ENCODE measurements around the gene SLC26A6.

The SLC26A6 gene

DNA sequence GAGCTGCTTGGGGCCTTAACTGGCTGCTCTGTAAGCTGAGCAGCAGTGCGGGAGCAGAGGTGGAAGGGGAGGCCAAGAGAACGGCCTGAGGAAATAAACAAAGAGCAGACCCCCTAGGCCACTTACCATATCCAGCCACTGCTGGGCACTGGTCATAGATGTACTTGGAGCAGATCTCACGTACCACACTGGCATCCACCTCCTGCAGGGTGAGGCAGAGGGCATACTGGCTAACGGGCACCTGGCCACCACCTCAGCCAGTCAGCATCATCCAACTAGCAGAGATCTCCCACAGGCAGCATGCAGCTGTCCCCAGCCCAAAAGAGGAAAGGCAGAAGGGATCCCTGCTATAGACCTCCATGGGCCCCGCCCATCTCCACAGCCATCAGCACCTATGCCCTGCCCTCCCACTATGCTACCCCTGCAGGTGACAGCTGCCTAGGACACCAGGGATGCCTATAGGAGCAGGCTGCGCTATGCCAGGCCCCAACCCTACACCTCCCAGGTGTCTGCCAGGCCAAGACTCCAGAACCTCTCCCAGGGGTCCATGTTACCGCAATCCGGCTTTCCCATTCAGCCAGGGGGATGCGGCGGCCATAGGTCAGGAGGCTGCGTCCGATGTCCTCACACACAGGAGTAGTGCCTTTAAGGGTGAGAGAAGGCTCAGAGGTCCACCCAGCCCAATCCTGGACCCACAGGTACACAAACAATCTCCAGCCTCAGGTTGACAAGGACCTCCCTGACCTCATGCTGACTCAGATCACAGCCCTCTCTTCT lies 35.6 kb downstream of the SLC26A6 start:
- DNase-seq (ENCODE audit: low read depth in 2 of 3, low spot score in 2 of 3), result no peak

DNA sequence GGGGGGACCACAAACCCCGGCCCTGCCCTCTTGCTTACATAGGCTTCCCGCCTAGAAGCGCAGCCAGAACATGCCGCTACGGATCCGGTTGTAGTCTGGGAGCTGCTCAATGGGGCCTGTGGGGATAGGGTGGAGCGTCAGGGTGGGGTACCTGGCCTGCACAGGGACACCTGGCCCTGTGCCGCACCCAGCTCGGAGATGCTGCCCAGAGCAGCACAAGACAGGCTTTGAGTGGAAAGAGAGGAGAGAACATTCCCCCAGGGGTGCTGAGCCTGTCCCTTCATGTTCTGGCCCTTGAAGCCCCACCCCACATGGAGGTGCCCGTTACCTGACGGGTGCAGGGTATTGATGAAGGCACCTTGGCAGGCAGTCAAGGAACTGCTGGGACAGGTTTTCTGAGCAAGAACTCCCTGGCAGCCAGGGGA lies 36.2 kb downstream of the SLC26A6 start:
- DNase-seq (ENCODE audit: low read depth in 2 of 3, low spot score in 2 of 3), result no peak

DNA sequence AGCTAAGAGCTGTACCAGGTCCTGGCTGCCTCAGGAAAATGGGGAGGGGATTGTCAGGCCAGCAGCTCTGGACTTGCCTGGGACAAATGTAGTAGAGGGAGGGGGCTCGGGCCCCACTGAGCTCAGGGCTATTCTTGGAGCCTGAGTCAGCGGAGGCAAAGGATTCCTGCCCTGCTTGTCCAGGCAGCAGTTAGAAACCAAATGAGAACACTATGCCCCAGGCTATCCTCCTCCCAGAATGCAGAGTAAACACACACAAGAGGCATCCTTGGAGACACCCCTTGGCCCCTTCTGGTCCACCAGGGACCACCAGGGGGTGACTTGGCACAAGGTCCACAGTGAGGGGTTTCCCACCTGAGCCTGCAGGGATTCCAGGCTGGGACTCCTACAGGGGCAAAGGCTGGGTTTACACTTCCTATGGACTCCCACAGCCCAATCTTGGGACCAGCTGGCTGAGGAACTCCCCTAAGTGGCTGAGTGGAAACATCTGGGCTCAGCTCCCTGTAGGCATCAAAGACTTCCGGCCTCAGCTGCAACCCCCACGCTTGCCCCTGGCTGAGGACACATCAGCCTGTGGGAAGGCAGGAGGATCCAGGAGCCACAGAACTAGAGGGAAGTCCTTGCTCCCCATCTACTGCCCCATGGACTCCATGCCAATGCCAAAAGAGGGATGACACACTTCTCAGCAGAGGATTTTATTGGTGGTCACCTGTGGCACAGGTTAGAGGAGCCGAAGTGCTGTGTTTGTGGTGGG lies 36.8 kb downstream of the SLC26A6 start:
- DNase-seq (ENCODE audit: low read depth in 2 of 3, low spot score in 2 of 3), result no peak

DNA sequence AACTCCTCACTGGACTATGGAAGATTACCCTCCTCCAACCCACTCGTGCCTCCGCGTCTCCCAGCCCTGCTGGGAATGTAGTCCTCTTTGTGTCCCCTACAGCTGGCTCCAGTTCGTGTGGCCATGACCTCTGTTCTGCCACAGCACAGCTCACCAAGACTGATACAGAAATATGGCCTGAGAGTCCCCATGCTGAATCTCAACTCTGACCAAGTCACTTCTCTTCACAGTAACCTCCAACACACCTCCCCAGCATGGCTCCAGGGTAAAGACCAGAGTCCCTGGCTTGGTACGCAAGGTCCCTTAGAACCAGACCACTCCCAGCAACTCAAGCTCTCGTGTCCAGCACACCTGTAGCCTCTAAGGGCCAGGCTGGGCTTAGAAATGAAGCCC lies 37.9 kb downstream of the SLC26A6 start:
- no peak for DNase-seq (ENCODE audit: low read depth in 2 of 3, low spot score in 2 of 3)

DNA sequence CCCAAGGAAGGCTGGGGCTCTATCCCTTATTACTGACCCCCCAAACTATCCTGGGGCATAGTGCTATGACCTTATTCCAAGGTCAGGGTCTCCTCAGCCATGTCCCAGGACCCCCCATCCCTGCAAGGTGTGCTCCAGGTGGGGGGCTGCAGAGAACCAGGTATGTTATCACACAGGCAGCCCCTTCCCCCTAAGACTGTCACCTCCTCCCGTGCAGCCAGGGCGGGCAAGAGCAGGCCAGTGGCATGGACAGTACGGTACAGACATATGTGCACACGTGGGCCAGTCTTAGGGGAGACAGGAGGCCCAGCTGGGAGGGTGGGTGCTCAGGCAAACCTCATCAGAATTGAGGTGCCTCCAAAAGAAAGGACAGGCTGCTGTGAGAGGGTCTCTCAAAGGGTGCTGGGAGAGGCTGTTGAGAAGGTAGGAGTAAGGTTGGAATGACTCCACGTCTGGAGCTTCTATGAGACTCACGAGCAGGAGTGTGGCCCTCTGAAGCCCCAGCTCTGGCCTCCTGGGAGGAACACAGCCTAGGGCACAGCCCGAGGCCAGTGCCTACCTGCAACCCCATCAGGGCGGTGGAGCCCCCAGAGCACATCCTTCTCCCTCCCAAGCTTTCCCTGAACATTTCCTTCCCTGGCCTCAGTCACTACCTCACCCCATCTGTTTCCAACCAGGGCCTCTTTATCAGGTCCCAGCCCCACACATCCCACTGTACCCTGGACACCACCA lies 38.4 kb downstream of the SLC26A6 start:
- DNase-seq (ENCODE audit: low read depth in 2 of 3, low spot score in 2 of 3), result no peak

DNA sequence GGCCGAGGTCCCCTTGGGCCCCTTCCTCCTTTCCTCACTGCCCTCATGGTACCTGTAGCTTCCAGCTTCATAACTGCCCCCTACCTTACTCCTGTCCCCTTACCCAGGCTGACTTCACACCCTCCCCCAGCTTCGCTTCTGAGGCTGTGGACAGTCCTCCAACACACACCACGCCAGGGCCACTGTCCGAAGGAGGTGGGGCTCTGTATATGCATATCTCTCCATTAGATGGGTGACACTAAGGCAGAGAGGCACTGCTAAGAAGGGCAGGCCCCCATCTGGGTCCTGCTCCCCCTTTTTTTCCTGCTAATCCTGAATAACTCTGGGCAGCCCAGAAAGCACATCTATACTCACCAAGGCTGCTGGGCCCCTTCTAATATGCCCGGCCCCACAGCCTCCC lies 39.1 kb downstream of the SLC26A6 start:
- DNase-seq (ENCODE audit: low read depth in 2 of 3, low spot score in 2 of 3), result no peak

DNA sequence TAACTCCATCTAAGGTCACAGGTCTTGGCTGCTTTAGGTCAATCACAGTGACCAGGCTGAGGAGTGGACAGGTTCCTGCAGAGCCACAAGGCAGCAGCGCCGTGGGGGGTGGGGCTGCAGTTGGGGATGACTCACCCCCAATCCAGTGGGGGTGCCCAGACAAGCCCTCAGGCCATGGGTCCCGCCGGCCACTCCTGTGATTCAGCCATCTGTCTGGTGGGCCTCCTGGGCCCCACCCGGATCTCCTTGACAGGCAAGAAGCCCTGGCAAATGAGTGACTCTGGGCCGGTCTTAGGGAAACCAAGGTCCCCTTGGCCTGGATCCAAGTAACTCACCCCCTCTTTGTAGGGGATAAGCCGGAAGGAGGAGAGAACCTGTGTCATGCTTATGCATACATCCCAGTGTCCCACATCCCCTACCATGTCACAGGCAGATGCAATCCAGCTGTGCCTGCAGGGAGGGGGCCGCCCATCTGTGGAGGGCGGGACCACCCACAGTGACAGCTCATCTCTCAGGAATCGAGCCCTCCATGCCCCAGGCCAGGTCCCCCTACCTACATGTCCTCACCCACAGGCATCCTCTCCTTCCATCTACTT lies 39.6 kb downstream of the SLC26A6 start:
- DNase-seq (ENCODE audit: low read depth in 2 of 3, low spot score in 2 of 3), result no peak

DNA sequence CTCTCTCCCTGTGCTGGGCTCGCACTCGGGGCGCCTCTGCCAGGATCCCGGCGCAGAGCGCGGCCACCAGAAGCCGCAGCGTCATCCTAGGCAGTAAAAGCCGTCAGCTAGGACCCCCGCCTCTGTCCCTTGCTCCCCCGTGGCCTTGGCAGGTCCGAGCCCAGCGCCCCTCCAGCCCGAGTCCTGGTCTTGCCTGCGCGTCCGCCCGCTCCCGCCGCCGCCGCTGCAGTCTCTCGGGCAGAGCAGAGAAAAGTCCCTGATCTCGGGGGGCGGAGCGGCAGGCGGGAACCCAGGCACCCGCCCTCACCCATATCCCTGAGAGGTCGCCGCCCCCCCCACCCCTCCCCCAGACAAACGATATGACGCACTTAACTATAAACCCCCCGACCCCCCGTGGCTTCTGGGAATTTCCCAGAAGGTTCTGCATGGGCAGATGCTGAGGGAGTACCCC lies 40.2 kb downstream of the SLC26A6 start, which contains the start of gene COL7A1:
Gene COL7A1 (minus strand): TSS at position 255 of the 451 bp plus-strand sequence. CDS start 170 bp downstream, at position 85.
- no peak for DNase-seq (ENCODE audit: low read depth in 2 of 3, low spot score in 2 of 3)

DNA sequence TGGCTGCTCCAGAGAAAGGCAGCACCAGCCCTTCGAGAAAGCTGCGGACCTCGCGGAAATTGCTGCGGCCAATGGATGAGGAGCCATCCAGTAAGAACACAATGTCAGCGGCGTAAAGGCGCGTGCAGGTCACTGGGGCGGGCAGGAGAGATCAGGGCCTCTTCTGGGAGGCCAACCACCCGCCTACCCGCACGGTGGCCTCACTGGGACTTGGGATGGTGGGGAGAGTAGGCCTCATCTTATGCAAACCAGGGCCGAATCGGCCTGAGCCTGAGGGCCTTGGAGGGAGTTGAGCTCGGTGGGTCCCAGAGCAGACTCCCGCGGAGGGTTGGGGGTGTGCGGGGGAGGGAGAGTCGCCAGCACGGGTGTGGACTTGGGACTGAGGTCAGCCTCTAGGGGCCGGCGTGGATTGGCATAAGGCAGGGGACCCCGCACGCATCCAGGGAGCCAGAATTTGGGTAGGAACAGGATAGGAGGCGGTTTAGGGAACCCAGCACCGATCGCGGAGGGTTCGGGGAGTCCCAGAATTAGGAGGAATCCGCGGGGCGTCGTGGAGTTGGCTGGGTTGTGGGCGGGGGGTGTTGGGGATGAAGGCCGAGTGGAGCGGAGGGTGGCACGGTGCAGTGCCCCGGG lies 40.7 kb downstream of the SLC26A6 start:
- DNase-seq (ENCODE audit: low read depth in 2 of 3, low spot score in 2 of 3), result no peak

DNA sequence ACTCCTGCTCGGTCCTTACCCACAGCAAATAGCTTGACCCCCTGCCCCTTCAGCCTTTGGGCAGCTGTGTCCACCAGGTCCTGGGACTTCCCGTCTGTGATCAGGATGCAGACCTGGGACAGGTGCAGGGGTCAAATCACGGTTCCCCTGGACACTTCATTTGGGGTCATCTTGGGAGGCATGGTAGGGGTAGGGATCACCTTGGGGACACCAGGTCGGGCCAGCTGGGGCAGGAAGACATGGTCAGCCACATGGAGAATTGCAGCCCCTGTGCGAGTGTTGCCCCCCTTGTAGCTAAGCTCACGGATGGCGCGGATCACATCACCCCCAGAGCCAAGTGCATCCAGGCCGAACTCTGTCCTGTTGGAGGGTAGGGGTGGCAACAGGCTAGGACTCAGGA lies 41.9 kb downstream of the SLC26A6 start:
- no peak for DNase-seq (ENCODE audit: low read depth in 2 of 3, low spot score in 2 of 3)

DNA sequence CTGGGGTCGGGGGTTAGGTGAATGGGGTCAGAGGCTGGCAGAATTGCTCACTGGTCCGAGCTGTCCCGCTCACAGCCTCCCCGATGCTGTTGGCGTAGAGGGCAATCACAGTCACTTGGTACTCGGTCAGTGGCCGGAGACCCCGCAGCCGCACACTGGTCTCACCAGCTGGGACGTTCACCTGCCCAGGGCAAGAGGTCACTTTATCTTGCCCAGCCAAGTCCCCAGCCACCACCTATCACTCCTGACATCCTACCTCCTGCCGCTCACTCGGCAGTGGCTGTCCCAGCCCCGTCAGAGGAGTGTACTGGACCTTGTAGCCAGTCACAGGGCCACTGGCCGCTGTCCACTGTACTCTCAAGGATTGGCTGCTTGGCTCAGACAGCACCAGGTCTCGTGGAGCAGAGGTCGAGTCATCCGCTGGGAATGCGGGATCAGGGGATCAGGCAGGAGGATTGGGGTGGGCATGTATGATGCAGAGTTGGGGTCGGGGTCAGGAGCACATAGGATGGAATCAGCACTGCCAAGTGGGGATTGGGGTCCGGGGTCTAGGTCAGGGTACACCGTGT lies 42.7 kb downstream of the SLC26A6 start:
- no peak for DNase-seq (ENCODE audit: low read depth in 2 of 3, low spot score in 2 of 3)

DNA sequence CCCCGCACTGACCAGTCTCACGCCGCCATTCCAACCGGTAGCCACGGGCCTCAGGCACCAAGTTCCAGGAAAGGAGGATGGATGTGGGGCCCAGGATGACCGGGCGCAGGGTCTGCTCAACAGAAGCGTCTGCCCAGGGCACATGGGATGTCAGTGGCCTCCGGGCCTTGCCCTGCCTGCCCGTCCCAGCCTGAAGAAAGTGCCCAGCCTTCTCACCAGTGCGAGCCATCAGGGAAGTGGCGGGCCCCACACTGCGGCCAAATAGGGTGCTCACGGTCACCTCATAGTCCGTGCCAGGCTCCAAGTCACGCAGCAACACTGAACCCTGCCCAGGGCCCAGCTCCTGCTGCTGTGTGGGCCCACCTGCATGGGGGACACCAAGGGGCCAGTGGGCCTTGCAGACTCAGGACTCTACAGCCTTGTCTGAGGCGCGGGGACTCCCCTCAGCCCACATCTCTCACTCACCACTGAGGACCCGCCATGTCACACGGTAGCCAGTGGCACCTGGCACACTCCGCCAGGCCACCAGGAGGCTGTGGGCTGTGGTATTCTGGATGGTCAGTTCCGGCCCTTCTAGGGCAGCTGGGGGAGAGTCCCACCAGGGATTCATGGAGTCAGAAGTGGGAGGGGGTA lies 43.3 kb downstream of the SLC26A6 start:
- DNase-seq (ENCODE audit: low read depth in 2 of 3, low spot score in 2 of 3), result no peak

DNA sequence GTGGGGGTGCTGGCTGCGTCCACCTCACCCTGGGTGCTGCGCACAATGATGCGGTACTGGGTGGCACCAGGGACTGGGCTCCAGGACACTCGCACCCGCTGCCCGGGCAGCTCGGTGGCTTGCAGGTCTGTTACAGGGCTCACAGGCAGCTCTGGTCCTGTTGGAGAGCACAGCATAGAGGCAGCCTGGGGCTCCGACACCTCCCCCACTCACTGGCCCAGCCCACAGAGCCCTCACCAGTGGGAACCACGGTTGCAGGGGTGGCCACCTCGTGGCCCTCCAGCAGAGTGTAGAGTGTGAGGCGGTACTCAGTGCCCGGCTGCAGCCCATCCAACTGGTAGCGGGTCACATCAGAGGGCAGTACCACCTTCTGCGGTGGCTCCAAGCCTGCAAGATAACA lies 43.8 kb downstream of the SLC26A6 start:
- DNase-seq (ENCODE audit: low read depth in 2 of 3, low spot score in 2 of 3), result no peak

DNA sequence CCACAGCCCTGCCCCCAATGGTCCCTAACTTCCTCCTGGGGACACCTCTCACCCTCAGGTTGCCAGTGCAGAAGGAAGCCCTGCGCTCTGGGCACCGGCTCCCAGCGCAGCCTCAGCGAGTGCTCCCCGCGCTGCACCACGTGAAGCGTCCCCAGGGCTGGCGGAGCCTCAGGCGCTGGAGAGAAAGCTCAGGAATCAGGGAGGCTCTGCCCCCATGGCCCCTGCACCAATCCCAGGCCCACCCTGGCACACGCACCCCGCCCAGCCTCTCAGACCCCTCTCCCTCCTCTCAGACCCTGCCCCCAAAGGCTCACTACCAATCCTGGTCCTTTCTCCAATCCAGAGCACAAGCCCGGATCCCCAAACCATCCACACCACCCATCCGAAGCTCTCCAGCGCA lies 47.0 kb downstream of the SLC26A6 start:
- DNase-seq (ENCODE audit: low read depth in 2 of 3, low spot score in 2 of 3), result no peak

DNA sequence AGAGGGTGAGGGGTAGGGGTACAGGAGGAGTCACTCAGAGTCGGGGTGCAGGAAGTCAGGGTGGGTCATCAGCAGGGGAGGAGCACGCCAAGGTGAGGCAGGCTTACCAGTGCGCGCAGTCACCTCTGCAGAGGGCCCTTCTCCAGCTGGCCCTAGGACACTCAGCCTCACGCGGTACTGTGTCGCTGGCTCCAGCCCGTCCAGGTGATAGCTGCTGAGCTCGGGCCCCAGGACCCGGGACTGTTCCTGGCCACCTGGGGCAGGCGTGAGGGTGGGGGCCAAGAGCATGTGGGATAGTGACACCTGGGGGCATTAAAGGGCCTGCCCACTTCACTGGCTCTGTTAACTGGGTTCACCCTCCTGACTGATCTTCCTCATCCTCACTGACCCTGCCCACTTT lies 47.6 kb downstream of the SLC26A6 start:
- DNase-seq (ENCODE audit: low read depth in 2 of 3, low spot score in 2 of 3), result no peak

DNA sequence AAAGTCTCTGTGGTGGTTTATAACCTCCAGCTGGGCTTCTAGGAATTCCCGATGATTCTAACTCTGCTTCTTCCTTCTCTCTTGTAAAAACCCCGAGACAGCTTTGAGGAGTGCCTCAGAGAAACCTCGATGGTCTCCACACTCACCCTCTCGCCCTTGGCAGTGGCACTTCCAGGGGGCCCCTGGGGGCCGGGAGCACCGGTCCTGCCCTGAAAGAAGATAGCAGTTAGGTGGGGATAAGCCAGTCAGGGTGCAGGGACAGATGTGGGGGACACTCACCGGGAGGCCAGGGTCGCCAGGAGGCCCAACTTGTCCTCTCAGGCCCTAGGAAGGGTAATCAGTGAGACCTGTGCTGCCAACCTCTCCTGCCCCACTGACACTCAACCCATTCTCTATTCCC lies 49.9 kb downstream of the SLC26A6 start:
- DNase-seq (ENCODE audit: low read depth in 2 of 3, low spot score in 2 of 3), result no peak

DNA sequence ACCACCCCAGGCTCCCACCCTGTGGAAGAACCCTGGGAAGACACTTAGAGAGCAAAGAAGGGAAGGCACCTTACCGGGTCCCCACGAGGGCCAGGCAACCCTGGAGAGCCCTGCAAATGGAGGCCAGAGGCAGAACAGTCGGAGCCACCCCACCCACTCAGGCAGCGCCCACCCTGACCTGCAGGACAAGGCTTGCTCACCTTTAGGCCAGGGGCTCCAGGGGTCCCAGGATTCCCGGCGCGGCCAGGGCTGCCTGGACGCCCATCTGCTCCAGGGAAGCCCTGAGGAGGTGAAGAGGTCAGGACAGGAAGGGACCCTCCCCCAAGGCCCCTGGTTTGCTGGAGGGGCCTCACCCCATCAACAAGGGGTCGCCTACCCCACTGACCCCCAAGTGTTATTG lies 50.4 kb downstream of the SLC26A6 start:
- DNase-seq (ENCODE audit: low read depth in 2 of 3, low spot score in 2 of 3), result no peak

DNA sequence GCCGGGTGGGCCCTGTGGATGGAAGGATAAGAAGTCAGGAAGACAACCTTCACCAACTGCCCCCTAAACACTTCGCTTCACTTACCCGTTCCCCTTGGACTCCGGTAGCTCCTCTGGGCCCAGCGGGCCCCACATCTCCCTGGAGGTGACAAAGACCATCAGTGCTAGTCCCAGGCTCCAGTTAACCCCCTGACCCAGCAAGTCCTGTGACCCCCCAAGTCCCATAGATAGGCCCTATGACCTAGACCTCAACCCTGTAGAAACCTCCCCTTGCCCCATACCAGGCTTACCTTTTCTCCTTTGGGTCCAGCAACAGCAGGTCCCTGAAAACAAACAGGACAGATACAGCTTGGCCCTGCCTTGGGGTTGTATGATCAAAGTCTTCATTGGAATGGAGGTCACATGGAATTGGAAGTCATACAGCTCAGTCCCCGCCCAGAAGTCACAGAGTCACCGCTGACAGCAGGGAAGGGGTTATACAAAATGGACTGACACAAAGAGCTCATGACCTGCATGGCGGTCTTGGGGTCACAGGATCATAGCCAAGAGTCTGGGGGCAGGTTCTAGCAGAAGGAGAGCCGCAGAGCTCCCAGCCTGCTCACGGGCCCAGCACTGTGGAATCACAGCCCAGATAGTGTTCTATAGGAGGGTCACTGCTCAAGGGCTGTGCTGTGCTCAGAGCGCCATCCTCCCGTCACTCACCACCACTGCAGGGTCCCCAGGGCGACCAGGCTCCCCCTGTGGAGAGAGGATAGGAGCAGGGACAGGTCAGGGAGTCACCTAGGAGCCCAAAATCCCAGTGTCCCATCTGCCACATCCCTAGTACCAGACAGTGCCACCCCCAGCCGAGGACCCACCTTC lies 53.4 kb downstream of the SLC26A6 start:
- no peak for DNase-seq (ENCODE audit: low read depth in 2 of 3, low spot score in 2 of 3)

DNA sequence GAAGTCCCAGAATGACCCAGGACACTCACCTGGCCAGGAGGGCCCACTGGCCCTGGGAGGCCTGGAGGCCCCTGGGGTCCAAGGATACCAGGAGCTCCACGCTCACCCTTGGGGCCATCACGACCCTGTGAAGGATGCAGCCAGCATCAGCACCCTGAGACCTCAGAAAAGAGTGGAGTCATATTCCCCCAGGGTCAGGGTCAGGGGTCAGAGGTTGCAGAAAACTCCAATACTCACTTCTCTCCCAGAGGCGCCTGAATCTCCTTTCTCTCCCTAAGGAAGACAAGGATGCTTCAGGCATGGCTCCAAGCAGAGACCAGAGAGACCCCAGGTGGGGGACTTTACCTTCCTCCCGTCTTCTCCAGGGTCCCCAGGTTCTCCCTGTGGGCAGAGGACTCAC lies 58.6 kb downstream of the SLC26A6 start:
- no peak for DNase-seq (ENCODE audit: low read depth in 2 of 3, low spot score in 2 of 3)

Data from activated CD8-positive, alpha-beta memory T cell treated with anti-CD3 and anti-CD28 coated beads for 48 hours (primary cell).